GM21390 (cell line): ENCODE results near the gene AP3D1.

Experiments
- ATAC-seq: cut with Tn5 transposase; IDR thresholded peaks from one replicate; pipeline ENCODE4 v1.9.1; 2021; ENCODE audit not compliant: unreplicated experiment

AP3D1 gene

DNA sequence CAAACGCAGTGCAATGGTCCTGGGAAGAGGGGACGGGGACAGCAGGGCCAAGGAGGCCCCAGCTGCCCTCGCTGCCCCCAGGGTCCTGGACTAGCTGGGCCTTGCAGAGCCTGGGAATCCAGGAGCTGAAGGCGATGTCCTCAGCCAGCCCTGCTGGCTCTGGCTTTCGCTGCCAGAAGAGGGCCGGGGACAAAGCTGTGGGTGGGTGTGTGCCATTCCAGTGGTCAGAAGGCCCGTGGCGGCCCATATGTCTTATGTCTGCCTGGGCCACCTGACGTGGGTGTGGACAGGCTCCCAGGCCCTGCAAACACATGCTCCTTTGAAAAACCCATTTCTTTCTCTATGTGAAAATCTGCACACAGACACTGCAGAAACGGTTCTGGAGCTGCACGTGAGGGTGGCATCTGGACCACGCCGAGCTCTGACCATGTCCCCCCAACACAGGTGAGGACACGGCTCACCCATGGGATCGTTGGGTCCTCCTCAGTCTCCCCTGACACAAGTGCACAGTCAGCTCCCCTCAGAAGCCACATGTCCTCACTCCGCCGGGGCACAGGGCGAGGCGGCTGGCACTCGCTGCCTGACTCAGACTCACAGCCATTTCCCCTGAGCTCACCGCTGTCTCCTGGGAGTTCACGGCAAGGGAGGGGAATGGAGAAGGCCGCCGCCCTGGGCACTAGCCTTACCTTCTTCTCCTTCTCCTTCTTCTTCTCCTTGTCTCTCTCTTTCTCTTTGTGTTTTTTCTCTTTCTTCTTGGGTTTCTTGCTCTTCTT, 37.7 kb downstream of the AP3D1 start:
- ATAC-seq: no peak

- no peak for ATAC-seq
These were observed 38.6 kb downstream of the AP3D1 start for GRCh38 chr19:2112516-2113320.

GRCh38 chr19:2111886-2112285, 39.5 kb downstream of the AP3D1 start:
- ATAC-seq: no peak

DNA sequence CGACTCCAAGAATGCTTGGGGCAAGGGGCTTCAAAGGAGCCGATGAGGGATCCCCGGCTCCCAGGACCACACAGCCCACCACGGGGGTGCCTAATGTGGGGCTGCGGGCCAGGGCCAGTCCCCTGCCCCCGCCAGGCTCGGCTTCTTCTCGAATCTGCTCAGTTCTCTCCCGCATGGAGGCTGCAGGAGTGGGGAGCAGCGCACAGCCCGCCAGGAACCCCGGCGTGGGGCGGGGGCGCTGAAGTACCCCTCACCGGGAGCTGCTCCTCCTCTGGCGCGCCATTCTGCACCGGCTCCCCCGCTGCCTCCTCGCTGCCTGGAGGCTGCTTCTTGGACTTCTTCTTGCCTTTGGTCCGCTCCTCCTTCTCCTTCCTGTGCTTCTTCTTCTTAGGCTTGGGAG, 39.9 kb downstream of the AP3D1 start:
- no peak for ATAC-seq

GRCh38 chr19:2110822-2111221, 40.5 kb downstream of the AP3D1 start:
- no peak for ATAC-seq

- ATAC-seq: no peak
These were observed 42.1 kb downstream of the AP3D1 start for GRCh38 chr19:2109046-2109864.

DNA sequence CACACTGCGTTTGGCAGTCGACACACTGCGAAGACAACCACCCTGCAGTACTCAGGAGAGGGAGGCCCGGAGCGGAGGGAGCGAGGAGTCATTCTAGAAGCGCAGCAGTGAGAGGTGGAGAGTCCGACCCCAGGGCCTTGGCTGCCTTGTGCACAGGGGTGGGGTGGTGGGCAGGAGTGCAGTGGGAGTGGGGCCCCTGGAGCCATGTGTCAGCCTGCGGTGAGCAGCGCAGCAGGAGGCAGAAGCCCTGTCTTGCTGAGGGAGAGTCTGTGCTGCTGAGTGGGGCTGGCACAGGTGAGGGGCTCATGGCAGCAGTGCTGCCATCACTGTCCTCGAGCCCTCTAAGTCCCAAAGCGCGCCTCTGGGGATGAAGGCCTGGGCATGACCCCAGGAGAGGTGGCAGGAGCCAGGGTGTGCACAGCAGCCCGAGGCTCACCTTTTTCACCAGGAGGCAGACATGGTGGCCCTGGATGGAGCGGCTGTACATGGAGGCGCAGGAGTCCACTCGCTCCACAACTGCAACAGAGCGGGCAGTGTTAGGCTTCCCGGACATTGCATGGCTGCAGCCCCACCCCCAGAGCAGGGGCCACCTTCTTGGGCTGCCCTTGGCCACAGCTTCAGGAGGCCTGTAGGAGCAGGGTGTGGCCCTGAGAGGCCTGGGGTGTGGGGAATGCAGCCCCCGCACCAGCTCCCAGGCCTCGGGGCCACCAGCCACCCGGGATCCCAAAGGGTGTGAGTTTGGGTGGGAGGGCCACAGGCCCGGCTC, 42.9 kb downstream of the AP3D1 start:
- no peak for ATAC-seq

DNA sequence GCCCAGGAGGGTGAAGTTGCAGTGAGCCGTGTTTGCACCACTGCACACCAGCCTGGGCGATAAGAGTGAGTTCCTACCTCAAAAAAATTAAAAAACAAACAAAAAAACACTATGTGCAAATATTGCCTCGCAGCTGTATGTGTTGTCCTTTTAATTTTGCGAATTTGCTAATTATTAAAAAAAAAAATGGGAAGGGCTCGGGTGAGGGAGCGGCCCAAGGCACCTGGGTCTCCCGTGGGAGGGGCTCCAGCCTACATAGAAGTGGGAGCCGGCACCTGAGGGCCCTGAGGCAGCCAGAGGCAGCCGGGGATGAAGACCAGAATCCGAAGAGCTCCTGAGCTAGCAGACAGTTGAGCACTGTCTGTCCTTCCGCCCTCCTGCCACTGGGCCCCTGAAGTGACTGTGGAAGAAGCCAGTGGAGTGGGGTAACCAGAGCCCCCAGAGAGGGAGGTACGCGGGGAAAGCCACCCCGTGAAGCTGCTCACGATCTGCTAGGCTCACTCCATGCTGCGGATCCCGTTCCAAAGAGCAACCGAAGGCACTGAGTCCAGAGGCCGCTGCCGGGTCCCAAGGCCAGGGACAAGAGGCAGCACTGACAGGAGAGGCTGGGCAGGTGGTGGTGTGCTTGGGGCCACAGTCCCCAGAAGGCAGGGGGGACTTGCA, 48.2 kb downstream of the AP3D1 start:
- no peak for ATAC-seq

DNA sequence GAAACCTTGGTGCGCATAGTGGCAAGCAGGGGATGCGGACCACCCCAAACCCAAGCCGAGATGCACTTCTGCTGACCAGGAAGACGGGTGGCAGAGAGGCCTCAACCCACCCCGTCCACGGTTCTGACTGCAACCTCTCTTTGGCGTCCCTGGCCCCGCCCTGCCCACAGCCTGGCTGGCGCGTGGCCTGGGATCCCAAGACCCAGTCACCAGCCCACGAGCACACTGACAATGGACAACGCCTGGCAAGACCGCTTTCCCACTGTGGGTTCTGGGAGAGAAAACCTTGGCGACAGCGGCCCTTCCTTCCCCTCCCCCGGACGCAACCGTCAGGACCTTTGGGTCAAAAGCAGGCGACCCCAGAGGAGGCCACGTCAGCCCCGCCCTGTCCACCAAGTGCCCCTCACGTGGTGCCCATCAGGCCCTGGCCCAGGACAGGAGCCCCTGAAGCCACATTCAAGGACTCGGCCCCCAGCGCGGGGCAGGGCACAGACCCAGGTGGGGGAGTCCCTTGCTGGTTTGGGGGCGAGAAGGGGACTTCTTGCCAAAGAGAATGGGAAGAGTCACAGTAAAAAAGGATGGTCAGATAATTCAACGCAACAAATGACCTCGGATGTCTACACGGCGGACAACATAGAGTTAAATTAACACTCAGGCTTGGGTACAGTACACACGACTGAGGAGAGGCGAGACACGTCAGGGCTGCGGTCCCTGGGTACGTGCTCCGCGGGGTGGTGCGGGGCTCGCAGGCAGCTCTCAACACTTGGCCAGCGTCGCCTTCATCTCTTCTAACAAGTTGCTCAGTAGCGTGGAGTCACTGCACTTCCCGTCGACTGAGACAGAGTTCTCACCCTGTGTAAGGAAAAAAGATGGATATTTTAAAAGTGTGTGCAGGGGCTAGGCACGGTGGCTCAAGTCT, 49.7 kb downstream of the AP3D1 start:
- no peak for ATAC-seq

GRCh38 chr19:2100719-2101061, 50.7 kb downstream of the AP3D1 start:
- no peak for ATAC-seq

GRCh38 chr19:2099937-2100718, 51.2 kb downstream of the AP3D1 start:
- ATAC-seq: no peak

GRCh38 chr19:2099054-2099501, 52.3 kb downstream of the AP3D1 start:
- no peak for ATAC-seq

DNA sequence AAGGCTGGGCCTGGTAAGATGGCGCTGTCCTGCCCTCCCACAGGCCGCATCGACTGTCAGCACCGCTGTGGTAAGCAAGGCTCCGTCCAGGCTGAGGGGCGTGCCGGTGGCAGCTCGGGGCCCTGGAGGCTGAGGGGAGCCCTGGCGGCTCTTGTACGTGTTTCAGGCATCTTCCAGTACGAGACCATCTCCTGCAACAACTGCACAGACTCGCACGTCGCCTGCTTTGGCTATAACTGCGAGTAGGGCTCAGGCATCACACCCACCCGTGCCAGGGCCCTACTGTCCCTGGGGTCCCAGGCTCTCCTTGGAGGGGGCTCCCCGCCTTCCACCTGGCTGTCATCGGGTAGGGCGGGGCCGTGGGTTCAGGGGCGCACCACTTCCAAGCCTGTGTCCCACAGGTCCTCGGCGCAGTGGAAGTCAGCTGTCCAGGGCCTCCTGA, 53.5 kb downstream of the AP3D1 start:
- ATAC-seq: no peak

GRCh38 chr19:2097203-2097885, 54.0 kb downstream of the AP3D1 start:
- ATAC-seq: no peak

DNA sequence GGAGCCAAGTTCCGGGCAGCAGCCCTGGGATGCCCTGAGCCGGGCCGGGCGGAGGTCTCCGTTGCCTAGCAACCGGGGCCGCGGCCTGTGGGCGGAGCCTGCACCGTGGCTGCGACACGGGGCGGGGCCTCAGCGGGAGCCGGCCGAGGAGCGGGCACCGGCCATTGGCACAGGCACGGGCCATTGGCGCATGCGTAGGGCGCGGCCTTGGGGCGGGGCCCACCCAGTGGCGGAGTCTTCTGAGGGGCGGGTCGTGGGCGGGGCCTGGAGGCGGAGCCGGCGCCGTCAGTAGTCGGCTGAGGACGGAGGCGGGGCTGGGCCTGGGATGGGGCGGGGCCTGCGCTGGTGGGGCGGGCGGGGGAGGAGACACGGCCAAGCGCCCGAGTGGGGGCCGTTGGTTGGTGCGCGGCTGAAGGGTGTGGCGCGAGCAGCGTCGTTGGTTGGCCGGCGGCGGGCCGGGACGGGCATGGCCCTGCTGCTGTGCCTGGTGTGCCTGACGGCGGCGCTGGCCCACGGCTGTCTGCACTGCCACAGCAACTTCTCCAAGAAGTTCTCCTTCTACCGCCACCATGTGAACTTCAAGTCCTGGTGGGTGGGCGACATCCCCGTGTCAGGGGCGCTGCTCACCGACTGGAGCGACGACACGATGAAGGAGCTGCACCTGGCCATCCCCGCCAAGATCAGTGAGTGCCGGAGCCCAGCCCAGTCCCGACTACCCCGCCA, 54.7 kb downstream of the AP3D1 start, which contains the start of gene IZUMO4:
IZUMO4 (plus strand) TSS at position 436 of the 723 bp plus-strand sequence; CDS start at position 467, 31 bp downstream.
- ATAC-seq: peak; percentile 57

DNA sequence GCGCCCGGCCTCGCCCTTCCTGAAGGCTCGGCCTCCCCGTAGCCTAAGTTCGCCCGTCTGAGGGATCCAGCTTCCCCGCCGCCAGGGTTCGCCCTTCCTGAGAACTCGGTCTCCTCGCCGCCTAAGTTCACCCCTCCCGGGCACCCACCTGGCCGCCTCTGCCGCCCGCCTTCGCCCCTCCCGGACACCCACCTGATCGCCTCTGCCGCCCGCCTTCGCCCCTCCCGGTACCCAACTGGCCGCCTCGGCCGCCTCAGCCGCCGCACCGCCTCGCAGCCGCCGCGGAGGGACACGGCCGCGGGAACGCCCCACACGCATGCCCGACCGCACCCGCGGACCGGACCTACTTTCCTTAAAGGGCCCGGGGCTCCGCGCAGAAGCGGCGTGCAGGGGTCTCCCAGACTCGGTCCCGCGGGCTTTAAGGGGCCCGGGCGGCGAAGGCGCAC, 55.3 kb downstream of the AP3D1 start, which contains the start of gene MOB3A:
MOB3A (minus strand) TSS at position 293 of the 446 bp plus-strand sequence. CDS start 17,766 bp downstream, outside the sequence.
- peak; percentile 26 for ATAC-seq
